PC-9 (cell line): ENCODE results near the gene UXT. TPM values are rescaled to one million over a fixed set of nuclear protein-coding genes. Genes with fewer than 3 reads are reported as not detected.
"Not testable (repeated sequence)": the region's sequence is repeated elsewhere in the genome, so short reads cannot be mapped to it uniquely, and the experiment has no call there.

Experiments used
- BruUV-seq: library from RNA; stranded (reverse); fragments of 400-500 nt; replicated peaks from 2 replicates; lab custom pipeline; 2021; lab: Mats Ljungman, UMichigan
- CTCF ChIA-PET: fragments of 300-600 bp; sonication (Branson Sonifier 250); formaldehyde crosslinking; loops from one replicate; lab custom pipeline; 2022; ENCODE audit warnings: antibody characterized with exemption; lab: Charles Lee
- POLR2A ChIA-PET: fragments of 300-600 bp; sonication (Branson Sonifier 250); formaldehyde crosslinking; loops from one replicate; lab custom pipeline; 2022; ENCODE audit warnings: antibody characterized with exemption; ENCODE audit not compliant: unreplicated experiment; lab: Charles Lee
- DNase-seq, 2 experiments: peaks; one replicate each; pipeline versions ENCODE4 v3.0.0 to v3.0.0-alpha.2; 2015 to 2022; ENCODE audit warnings: mixed read lengths in 1 of 2
- H2AFZ ChIP-seq: fragments of 200-600 bp; sonication (generic); 2 replicates; pipeline ENCODE4 v1.8.1; 2017; ENCODE audit warnings: antibody characterized with exemption
- H3F3A ChIP-seq: fragments of 200-600 bp; sonication (generic); 2 replicates; pipeline ENCODE4 v1.8.1; 2017; ENCODE audit warnings: antibody characterized with exemption, mild to moderate bottlenecking, low read depth; ENCODE audit not compliant: insufficient read depth
- H3K27ac ChIP-seq: fragments of 200-600 bp; sonication (generic); 2 replicates; pipeline ENCODE4 v1.6.1; 2016; ENCODE audit warnings: mixed run types
- H3K27me3 ChIP-seq: fragments of 200-600 bp; sonication (generic); 2 replicates; pipeline ENCODE4 v1.6.1; 2016; ENCODE audit warnings: low read depth, mixed run types; ENCODE audit not compliant: insufficient read depth
- H3K36me3 ChIP-seq: fragments of 200-600 bp; sonication (generic); 2 replicates; pipeline ENCODE4 v1.6.1; 2016; ENCODE audit warnings: low read depth, mixed run types
- H3K4me1 ChIP-seq: fragments of 200-600 bp; sonication (generic); replicated peaks from 2 replicates; pipeline ENCODE4 v1.6.1; 2016; ENCODE audit warnings: mixed run types; ENCODE audit not compliant: insufficient read depth
- H3K4me2 ChIP-seq: fragments of 200-600 bp; sonication (generic); 2 replicates; pipeline ENCODE4 v1.6.1; 2017; ENCODE audit warnings: mixed run types
- H3K4me3 ChIP-seq: fragments of 200-600 bp; sonication (generic); 2 replicates; pipeline ENCODE4 v1.6.1; 2016; ENCODE audit warnings: mixed run types
- H3K79me2 ChIP-seq: fragments of 200-600 bp; sonication (generic); 2 replicates; pipeline ENCODE4 v1.6.1; 2017; ENCODE audit warnings: low read depth, mixed run types
- H3K9me2 ChIP-seq: fragments of 200-600 bp; sonication (generic); 2 replicates; pipeline ENCODE4 v1.8.1; 2017; ENCODE audit warnings: mild to moderate bottlenecking; ENCODE audit not compliant: insufficient read depth
- H3K9me3 ChIP-seq: fragments of 200-600 bp; sonication (generic); 2 replicates; pipeline ENCODE4 v1.8.1; 2016; ENCODE audit warnings: low read depth; ENCODE audit not compliant: insufficient read depth
- H4K20me1 ChIP-seq: fragments of 200-600 bp; sonication (generic); 2 replicates; pipeline ENCODE4 v1.8.1; 2017; ENCODE audit not compliant: insufficient read depth
- CTCF ChIP-seq: fragments of 200-600 bp; sonication (generic); conservative IDR thresholded peaks from 2 replicates; pipeline ENCODE4 v1.6.1; 2017; ENCODE audit warnings: mixed run types, antibody characterized with exemption, mild to moderate bottlenecking, moderate library complexity
- EZH2 ChIP-seq: fragments of 200-600 bp; sonication (generic); IDR thresholded peaks from 2 replicates; pipeline ENCODE4 v1.8.0; 2017; ENCODE audit warnings: antibody characterized with exemption, low read depth
- intact Hi-C: fragments of 100-400 bp; cut with micrococcal nuclease; formaldehyde crosslinking; loops from one replicate; pipeline ENCODE4 v1.10.0; 2022; ENCODE audit not compliant: unreplicated experiment
- total RNA-seq: library from RNA; stranded (reverse); gene quantifications from 2 replicates; pipeline ENCODE4 v1.2.3, GENCODE V29; 2021

The UXT gene
- total RNA-seq, 1 experiment from 2014 or later, result 53.8 TPM

GRCh38 chrX:47683184-47683828, 24.3 kb upstream of the UXT start:
- no peak for DNase-seq
- intact Hi-C loops, result no loop called here
- H4K20me1 ChIP-seq, result no peaks in the 10 kb centered on the region
- CTCF ChIA-PET, result no interaction called here
- TF ChIP-seq CTCF (no peak), EZH2 (no peak)
- no peak overlapping the region for H3K27ac ChIP-seq
- H3K4me2 ChIP-seq, result no peak overlapping the region
- no peaks in the 10 kb centered on the region for H3K9me2 ChIP-seq
- BruUV-seq, result no TSS peak
- no peak overlapping the region for H3K4me3 ChIP-seq
- no peaks in the 10 kb centered on the region for H3K9me3 ChIP-seq
- POLR2A ChIA-PET, result no interaction called here
- no peaks in the 10 kb centered on the region for H3K4me1 ChIP-seq
- no peaks in the 10 kb centered on the region for H3K79me2 ChIP-seq
- H2AFZ ChIP-seq, result no peak overlapping the region
- H3K27me3 ChIP-seq, result no peaks in the 10 kb centered on the region
- no peaks in the 10 kb centered on the region for H3F3A ChIP-seq
- no peaks in the 10 kb centered on the region for H3K36me3 ChIP-seq

- H4K20me1 ChIP-seq, DNase-seq, H3K9me3 ChIP-seq, H3K79me2 ChIP-seq, H3K4me1 ChIP-seq, POLR2A ChIA-PET, H3K27me3 ChIP-seq, H3K4me3 ChIP-seq, H3K27ac ChIP-seq, BruUV-seq, CTCF ChIA-PET, H3K9me2 ChIP-seq, H3K4me2 ChIP-seq, H2AFZ ChIP-seq, H3F3A ChIP-seq, intact Hi-C loops, H3K36me3 ChIP-seq: not testable (repeated sequence)
Observed at GRCh38 chrX:47675959-47676859, 17.2 kb upstream of the UXT start.

GRCh38 chrX:47674776-47675175, 15.8 kb upstream of the UXT start:
- Histone ChIP-seq H3K27me3 (no peaks in the 10 kb centered on the region), H3K36me3 (no peaks in the 10 kb centered on the region), H3K4me3 (no peak overlapping the region), H3K9me3 (no peaks in the 10 kb centered on the region), H3F3A (no peaks in the 10 kb centered on the region), H3K4me1 (no peaks in the 10 kb centered on the region), H4K20me1 (no peaks in the 10 kb centered on the region), H3K9me2 (no peaks in the 10 kb centered on the region), H2AFZ (no peak overlapping the region), H3K79me2 (no peaks in the 10 kb centered on the region), H3K4me2 (no peak overlapping the region), H3K27ac (no peak overlapping the region)
- no peak for TF ChIP-seq EZH2
- TF ChIP-seq CTCF, result no peak
- no peak for DNase-seq
- intact Hi-C loops, result no loop called here
- no TSS peak for BruUV-seq
- ChIA-PET CTCF (no interaction called here), POLR2A (no interaction called here)

- CTCF ChIA-PET, H2AFZ ChIP-seq, H3K4me1 ChIP-seq, H3K27me3 ChIP-seq, BruUV-seq, H3K9me2 ChIP-seq, H3K79me2 ChIP-seq, H3K4me2 ChIP-seq, H4K20me1 ChIP-seq, POLR2A ChIA-PET, DNase-seq, H3K9me3 ChIP-seq, H3K36me3 ChIP-seq, H3K4me3 ChIP-seq, H3F3A ChIP-seq, H3K27ac ChIP-seq: not testable (repeated sequence)
- intact Hi-C loops, result loop anchor here (10.0 kb wide), 1 partner anchor 359 kb away; no protein-coding TSS in a partner anchor
Observed at GRCh38 chrX:47665797-47666196, 6.8 kb upstream of the UXT start.
